Measurements from ENCODE around the gene VHLL.

The VHLL gene

GRCh38 chr1:156289857-156290256 is 9.2 kb downstream of the VHLL start:
- DNase-seq: no peak

- DNase-seq: no peak
Measured at GRCh38 chr1:156286061-156286460, 13.0 kb downstream of the VHLL start.

- no peak for DNase-seq
Measured at GRCh38 chr1:156285437-156285836, 13.7 kb downstream of the VHLL start.

GRCh38 chr1:156284757-156285156 is 14.3 kb downstream of the VHLL start:
- DNase-seq: no peak

GRCh38 chr1:156284112-156284511 is 15.0 kb downstream of the VHLL start, which contains the start of gene TMEM79:
Gene TMEM79 (plus strand): TSS chr1:156284325. CDS start chr1:156285227, 902 bp downstream.
- DNase-seq: no peak

GRCh38 chr1:156283521-156283920 is 15.6 kb downstream of the VHLL start:
- DNase-seq: no peak

GRCh38 chr1:156282479-156283222 is 16.5 kb downstream of the VHLL start, which contains the start of gene SMG5:
Gene SMG5 (minus strand): TSS chr1:156282825. CDS start chr1:156282680, 145 bp downstream.
- DNase-seq: peak; percentile 98

GRCh38 chr1:156281693-156282478 is 17.2 kb downstream of the VHLL start:
- DNase-seq: no peak

- DNase-seq: no peak
Measured at GRCh38 chr1:156281281-156281680, 17.8 kb downstream of the VHLL start.

- no peak for DNase-seq
Measured at GRCh38 chr1:156279837-156280236, 19.3 kb downstream of the VHLL start.

- DNase-seq: no peak
Measured at GRCh38 chr1:156276966-156277381, 22.1 kb downstream of the VHLL start.

- no peak for DNase-seq
Measured at GRCh38 chr1:156276532-156276931, 22.6 kb downstream of the VHLL start.

- no peak for DNase-seq
Measured at GRCh38 chr1:156270314-156270713, 28.8 kb downstream of the VHLL start.

- DNase-seq: no peak
Measured at GRCh38 chr1:156268336-156268735, 30.8 kb downstream of the VHLL start.

GRCh38 chr1:156266051-156266450 is 33.1 kb downstream of the VHLL start:
- no peak for DNase-seq

- DNase-seq: no peak
Measured at GRCh38 chr1:156263288-156263655, 35.8 kb downstream of the VHLL start.

GRCh38 chr1:156262461-156263287 is 36.4 kb downstream of the VHLL start:
- DNase-seq: no peak

GRCh38 chr1:156260896-156261295 is 38.2 kb downstream of the VHLL start:
- DNase-seq: no peak

GRCh38 chr1:156259805-156260204 is 39.3 kb downstream of the VHLL start:
- DNase-seq: no peak

- DNase-seq: no peak
Measured at GRCh38 chr1:156258859-156259258, 40.2 kb downstream of the VHLL start.

GRCh38 chr1:156257711-156258110 is 41.4 kb downstream of the VHLL start:
- DNase-seq: no peak

- DNase-seq: no peak
Measured at GRCh38 chr1:156253634-156254033, 45.5 kb downstream of the VHLL start.

GRCh38 chr1:156251527-156251926 is 47.6 kb downstream of the VHLL start:
- DNase-seq: no peak

All from right hindlimb (tissue), 1 donor.